HL-60 (cell line): ENCODE data around the gene CADM1.

Experiments
- DNase-seq, 2 experiments: peaks; one replicate each; pipeline ENCODE4 v3.0.0-alpha.2; 2010 to 2020; ENCODE audit warnings: low read depth in 1 of 2, low spot score in 1 of 2
- H3K27ac ChIP-seq: fragments of 250-450 bp; sonication (Bioruptor Pico); replicated peaks from 2 replicates; pipeline ENCODE4 v1.5.1; 2020; ENCODE audit warnings: mild to moderate bottlenecking, moderate library complexity
- H3K27me3 ChIP-seq: fragments of 250-450 bp; sonication (Bioruptor Pico); 2 replicates; pipeline ENCODE4 v1.5.1; 2021; ENCODE audit warnings: mild to moderate bottlenecking, moderate library complexity; ENCODE audit not compliant: insufficient read depth, poor library complexity, severe bottlenecking
- H3K4me3 ChIP-seq: replicated peaks from 2 replicates; pipeline ENCODE4 v1.5.1; 2011; ENCODE audit warnings: mild to moderate bottlenecking, control low read depth, low read length; ENCODE audit not compliant: insufficient read depth
- GABPA ChIP-seq: IDR thresholded peaks from 2 replicates; pipeline ENCODE4 v1.6.1; 2012; ENCODE audit warnings: low read depth
- POLR2AphosphoS5 ChIP-seq: IDR thresholded peaks from 2 replicates; pipeline ENCODE4 v1.6.1; 2012; ENCODE audit warnings: low read depth
- SPI1 ChIP-seq: IDR thresholded peaks from 2 replicates; pipeline ENCODE4 v1.6.1; 2012; ENCODE audit warnings: low read depth, mild to moderate bottlenecking, borderline replicate concordance
- TF ChIP-seq, protein P1 (sequence below): IDR thresholded peaks from one replicate; pipeline ENCODE4 v1.5.1; 2011; ENCODE audit warnings: low read length, control low read depth, inconsistent platforms; ENCODE audit not compliant: insufficient read depth
- TF ChIP-seq, protein P2 (sequence below): IDR thresholded peaks from 2 replicates; pipeline ENCODE4 v1.6.1; 2012; ENCODE audit warnings: low read depth; ENCODE audit not compliant: insufficient replicate concordance

Gene CADM1

DNA sequence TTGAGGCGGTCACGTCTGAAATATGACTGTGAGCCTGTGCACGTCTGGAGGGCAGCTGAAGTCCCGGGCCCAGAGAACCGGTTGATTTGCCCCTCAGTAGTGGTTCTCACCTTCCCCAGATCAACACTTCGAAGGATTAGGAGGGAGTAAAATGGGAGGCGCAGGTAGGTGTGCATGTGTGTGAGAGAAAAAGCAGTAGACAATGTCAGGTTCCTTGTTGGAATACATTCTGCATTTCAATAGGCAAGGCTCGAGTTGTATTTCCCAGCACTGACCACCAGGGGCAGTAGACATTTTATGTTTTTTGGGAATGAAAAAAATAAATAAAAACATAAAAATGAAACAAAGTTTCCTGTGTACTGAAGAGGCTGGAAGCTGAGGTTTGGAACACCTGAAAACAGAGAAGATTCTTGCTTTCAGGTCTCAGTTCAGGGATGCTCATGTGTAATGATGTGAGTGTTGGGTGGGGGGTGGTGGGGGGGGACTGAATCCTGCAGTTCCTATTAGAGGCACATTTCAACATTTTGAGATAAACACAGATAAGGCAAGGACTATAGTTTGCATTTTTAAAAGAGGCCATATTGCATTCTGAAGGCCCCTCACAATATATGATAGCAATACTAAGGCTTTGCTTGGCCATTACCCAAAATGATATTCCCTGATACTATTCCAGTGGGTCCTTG, 333.9 kb downstream of the CADM1 start:
- peak in 1 of 2 experiments; percentile 5 for DNase-seq
- peaks cover 2% of the 10 kb centered on the region for H3K27me3 ChIP-seq

DNA sequence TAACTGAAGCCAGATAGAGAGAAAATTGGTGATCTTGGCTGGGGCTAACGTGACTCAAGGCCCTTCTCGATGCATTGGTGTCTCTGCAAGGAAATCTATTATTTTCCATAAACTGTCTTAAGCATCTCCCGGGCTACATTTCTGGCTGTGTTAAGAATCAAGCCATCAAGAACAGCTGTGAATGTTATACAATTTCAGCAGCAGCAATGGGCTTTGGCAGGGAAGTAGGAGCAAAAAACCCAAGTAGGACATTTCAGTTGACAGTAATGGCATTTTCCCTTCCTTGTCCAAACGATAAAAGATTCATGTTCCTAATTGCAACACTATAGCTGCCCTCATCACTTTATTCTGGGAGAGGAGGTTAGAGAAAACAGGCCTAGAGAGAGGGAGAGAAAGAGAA, 335.0 kb downstream of the CADM1 start:
- peaks cover 2% of the 10 kb centered on the region for H3K27me3 ChIP-seq
- TF ChIP-seq, protein P1, sequence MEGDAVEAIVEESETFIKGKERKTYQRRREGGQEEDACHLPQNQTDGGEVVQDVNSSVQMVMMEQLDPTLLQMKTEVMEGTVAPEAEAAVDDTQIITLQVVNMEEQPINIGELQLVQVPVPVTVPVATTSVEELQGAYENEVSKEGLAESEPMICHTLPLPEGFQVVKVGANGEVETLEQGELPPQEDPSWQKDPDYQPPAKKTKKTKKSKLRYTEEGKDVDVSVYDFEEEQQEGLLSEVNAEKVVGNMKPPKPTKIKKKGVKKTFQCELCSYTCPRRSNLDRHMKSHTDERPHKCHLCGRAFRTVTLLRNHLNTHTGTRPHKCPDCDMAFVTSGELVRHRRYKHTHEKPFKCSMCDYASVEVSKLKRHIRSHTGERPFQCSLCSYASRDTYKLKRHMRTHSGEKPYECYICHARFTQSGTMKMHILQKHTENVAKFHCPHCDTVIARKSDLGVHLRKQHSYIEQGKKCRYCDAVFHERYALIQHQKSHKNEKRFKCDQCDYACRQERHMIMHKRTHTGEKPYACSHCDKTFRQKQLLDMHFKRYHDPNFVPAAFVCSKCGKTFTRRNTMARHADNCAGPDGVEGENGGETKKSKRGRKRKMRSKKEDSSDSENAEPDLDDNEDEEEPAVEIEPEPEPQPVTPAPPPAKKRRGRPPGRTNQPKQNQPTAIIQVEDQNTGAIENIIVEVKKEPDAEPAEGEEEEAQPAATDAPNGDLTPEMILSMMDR = no peak
- TF ChIP-seq GABPA (no peak), POLR2AphosphoS5 (no peak), SPI1 (no peak)
- TF ChIP-seq, protein P2, sequence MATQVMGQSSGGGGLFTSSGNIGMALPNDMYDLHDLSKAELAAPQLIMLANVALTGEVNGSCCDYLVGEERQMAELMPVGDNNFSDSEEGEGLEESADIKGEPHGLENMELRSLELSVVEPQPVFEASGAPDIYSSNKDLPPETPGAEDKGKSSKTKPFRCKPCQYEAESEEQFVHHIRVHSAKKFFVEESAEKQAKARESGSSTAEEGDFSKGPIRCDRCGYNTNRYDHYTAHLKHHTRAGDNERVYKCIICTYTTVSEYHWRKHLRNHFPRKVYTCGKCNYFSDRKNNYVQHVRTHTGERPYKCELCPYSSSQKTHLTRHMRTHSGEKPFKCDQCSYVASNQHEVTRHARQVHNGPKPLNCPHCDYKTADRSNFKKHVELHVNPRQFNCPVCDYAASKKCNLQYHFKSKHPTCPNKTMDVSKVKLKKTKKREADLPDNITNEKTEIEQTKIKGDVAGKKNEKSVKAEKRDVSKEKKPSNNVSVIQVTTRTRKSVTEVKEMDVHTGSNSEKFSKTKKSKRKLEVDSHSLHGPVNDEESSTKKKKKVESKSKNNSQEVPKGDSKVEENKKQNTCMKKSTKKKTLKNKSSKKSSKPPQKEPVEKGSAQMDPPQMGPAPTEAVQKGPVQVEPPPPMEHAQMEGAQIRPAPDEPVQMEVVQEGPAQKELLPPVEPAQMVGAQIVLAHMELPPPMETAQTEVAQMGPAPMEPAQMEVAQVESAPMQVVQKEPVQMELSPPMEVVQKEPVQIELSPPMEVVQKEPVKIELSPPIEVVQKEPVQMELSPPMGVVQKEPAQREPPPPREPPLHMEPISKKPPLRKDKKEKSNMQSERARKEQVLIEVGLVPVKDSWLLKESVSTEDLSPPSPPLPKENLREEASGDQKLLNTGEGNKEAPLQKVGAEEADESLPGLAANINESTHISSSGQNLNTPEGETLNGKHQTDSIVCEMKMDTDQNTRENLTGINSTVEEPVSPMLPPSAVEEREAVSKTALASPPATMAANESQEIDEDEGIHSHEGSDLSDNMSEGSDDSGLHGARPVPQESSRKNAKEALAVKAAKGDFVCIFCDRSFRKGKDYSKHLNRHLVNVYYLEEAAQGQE = no peak
- DNase-seq = no peak
- no peak overlapping the region for H3K27ac ChIP-seq
- H3K4me3 ChIP-seq = no peak overlapping the region

More for the DNA sequence above, 333.9 kb downstream of the CADM1 start:
- H3K4me3 ChIP-seq = no peak overlapping the region
- TF ChIP-seq, protein P1 = peak; percentile 59
- TF ChIP-seq SPI1 = no peak
- TF ChIP-seq, protein P2 = no peak
- H3K27ac ChIP-seq = no peak overlapping the region

DNA sequence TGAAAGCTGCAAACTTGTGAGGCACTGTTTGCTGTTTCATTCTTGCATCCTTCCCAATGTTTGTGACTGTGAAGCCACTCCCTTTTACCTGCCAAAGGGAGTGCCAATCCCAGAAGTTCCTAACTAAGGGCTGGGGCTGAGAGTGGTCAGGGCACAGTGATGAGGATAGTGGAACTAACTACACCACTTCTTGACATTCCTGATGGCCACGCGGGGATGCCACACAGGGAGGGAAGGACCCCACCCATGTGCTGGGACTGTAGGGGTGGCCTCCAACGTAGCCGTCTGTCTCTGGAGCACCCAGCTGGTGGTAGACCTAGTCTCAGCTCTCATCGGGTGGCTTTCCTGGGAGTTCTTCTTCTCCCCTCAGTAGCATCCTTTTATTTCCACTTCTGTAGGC, 335.5 kb downstream of the CADM1 start:
- TF ChIP-seq, protein P2 = no peak
- TF ChIP-seq GABPA = no peak
- no peak for TF ChIP-seq POLR2AphosphoS5
- TF ChIP-seq SPI1 = no peak
- TF ChIP-seq, protein P1 = no peak
- DNase-seq = no peak
- no peak overlapping the region for H3K27ac ChIP-seq

More for the DNA sequence above, 335.5 kb downstream of the CADM1 start:
- Histone ChIP-seq H3K27me3 (peaks cover 2% of the 10 kb centered on the region), H3K4me3 (no peak overlapping the region)
